Esophagus squamous epithelium (tissue), 4 donors: ENCODE measurements around the gene EIF2B2.

Source experiments
- POLR2A ChIP-seq, 4 donors: fragments of 450-650 bp; IDR thresholded peaks; one replicate each; pipeline ENCODE4 v1.6.1; 2017; ENCODE audit warnings: antibody characterized with exemption in 4 of 4, mild to moderate bottlenecking in 4 of 4, moderate library complexity in 3 of 4
- TF ChIP-seq, protein P1 (sequence below), 6 experiments: fragments of 450-650 bp in 4 of 6; fragments of 200-600 bp in 2 of 6; sonication (generic) in 2 of 6; IDR thresholded peaks; one replicate each; pipeline ENCODE4 v1.5.1; 2016 to 2019; ENCODE audit warnings: antibody characterized with exemption in 6 of 6, mild to moderate bottlenecking in 4 of 6, moderate library complexity in 4 of 6

GRCh38 chr14:74976264-74977113 lies 26.2 kb upstream of the EIF2B2 start:
- TF ChIP-seq POLR2A (IDR thresholded peaks at IDR 0.05) = no peak
- TF ChIP-seq, protein P1, sequence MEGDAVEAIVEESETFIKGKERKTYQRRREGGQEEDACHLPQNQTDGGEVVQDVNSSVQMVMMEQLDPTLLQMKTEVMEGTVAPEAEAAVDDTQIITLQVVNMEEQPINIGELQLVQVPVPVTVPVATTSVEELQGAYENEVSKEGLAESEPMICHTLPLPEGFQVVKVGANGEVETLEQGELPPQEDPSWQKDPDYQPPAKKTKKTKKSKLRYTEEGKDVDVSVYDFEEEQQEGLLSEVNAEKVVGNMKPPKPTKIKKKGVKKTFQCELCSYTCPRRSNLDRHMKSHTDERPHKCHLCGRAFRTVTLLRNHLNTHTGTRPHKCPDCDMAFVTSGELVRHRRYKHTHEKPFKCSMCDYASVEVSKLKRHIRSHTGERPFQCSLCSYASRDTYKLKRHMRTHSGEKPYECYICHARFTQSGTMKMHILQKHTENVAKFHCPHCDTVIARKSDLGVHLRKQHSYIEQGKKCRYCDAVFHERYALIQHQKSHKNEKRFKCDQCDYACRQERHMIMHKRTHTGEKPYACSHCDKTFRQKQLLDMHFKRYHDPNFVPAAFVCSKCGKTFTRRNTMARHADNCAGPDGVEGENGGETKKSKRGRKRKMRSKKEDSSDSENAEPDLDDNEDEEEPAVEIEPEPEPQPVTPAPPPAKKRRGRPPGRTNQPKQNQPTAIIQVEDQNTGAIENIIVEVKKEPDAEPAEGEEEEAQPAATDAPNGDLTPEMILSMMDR (IDR thresholded peaks at IDR 0.05) = no peak
